Measurements from ENCODE around the gene AGT. TPM values are rescaled to one million over a fixed set of nuclear protein-coding genes. Genes with fewer than 3 reads are reported as not detected.

Gene AGT
- polyA plus RNA-seq (2012; ENCODE audit: insufficient read depth, insufficient read length, low read depth), result 1.5 TPM

- no peaks in the 10 kb centered on the region for H3K36me3 ChIP-seq
- no peaks in the 10 kb centered on the region for H3K27me3 ChIP-seq
- peaks cover 4% of the 10 kb centered on the region for H3K9me3 ChIP-seq
- no peaks in the 10 kb centered on the region for H3K4me1 ChIP-seq
- no peak for TF ChIP-seq CTCF (IDR thresholded peaks at IDR 0.05; ENCODE audit: low read depth, low read length)
- no peak within 1 kb of the TSS for H3K4me3 ChIP-seq (ENCODE audit: low read depth, low read length)
- no peak for DNase-seq
Observed at GRCh38 chr1:230713915-230714764, at the start of gene AGT. Gene AGT, minus strand, starts transcription at chr1:230714122. Its CDS starts 3,299 bp downstream, at chr1:230710823.

- Histone ChIP-seq H3K27me3 (no peaks in the 10 kb centered on the region), H3K9me3 (no peaks in the 10 kb centered on the region), H3K4me3 (ENCODE audit: low read depth, low read length) (no peak overlapping the region), H3K36me3 (no peaks in the 10 kb centered on the region), H3K4me1 (peaks cover 5% of the 10 kb centered on the region; the same call in 1 of the 2 replicates)
- no peak for TF ChIP-seq CTCF (IDR thresholded peaks at IDR 0.05; ENCODE audit: low read depth, low read length)
- DNase-seq, result no peak
Observed at GRCh38 chr1:230761443-230762167, 47.7 kb upstream of the AGT start.

- Histone ChIP-seq H3K9me3 (no peaks in the 10 kb centered on the region), H3K4me1 (peaks cover 5% of the 10 kb centered on the region; the same call in 1 of the 2 replicates), H3K36me3 (no peaks in the 10 kb centered on the region), H3K27me3 (no peaks in the 10 kb centered on the region), H3K4me3 (ENCODE audit: low read depth, low read length) (no peak overlapping the region)
- DNase-seq, result no peak
- TF ChIP-seq CTCF (IDR thresholded peaks at IDR 0.05; ENCODE audit: low read depth, low read length), result no peak
Observed at GRCh38 chr1:230760360-230760827, 46.5 kb upstream of the AGT start.

GRCh38 chr1:230759369-230760065 lies 45.6 kb upstream of the AGT start:
- no peak for DNase-seq
- Histone ChIP-seq H3K4me1 (peaks cover 5% of the 10 kb centered on the region; the same call in 1 of the 2 replicates), H3K4me3 (ENCODE audit: low read depth, low read length) (no peak overlapping the region), H3K27me3 (no peaks in the 10 kb centered on the region), H3K9me3 (no peaks in the 10 kb centered on the region), H3K36me3 (no peaks in the 10 kb centered on the region)
- TF ChIP-seq CTCF (IDR thresholded peaks at IDR 0.05; ENCODE audit: low read depth, low read length), result no peak

- Histone ChIP-seq H3K9me3 (no peaks in the 10 kb centered on the region), H3K4me1 (peaks cover 5% of the 10 kb centered on the region; the same call in 1 of the 2 replicates), H3K27me3 (no peaks in the 10 kb centered on the region), H3K36me3 (no peaks in the 10 kb centered on the region), H3K4me3 (ENCODE audit: low read depth, low read length) (no peak overlapping the region)
- DNase-seq, result no peak
- no peak for TF ChIP-seq CTCF (IDR thresholded peaks at IDR 0.05; ENCODE audit: low read depth, low read length)
Observed at GRCh38 chr1:230758709-230759368, 44.9 kb upstream of the AGT start.
